ENCODE results near the gene GALNTL6. TPM values are rescaled to one million over a fixed set of nuclear protein-coding genes. Genes with fewer than 3 reads are reported as not detected.
A peak's percentile ranks its signal among the peaks of the same experiment; 100 is the strongest.
"Not testable (repeated sequence)": the region's sequence is repeated elsewhere in the genome, so short reads cannot be mapped to it uniquely, and the experiment has no call there.

The GALNTL6 gene
- total and polyA plus RNA-seq, 8 donors = 0.13 to 0.41 (median 0.21) TPM; not detected in 4

- H3K36me3 ChIP-seq = no peaks in the 10 kb centered on the region
- H3K27me3 ChIP-seq = no peaks in the 10 kb centered on the region
- no peak for ATAC-seq
- intact Hi-C loops (cut with DNase I) = no loop called here
- H3K4me3 ChIP-seq = no peak overlapping the region
- no peak for FAIRE-seq
- no peak for DNase-seq
- 94 to 98% methylated on average over 1 of the region's 1 CpG for WGBS, 2 donors
- no peaks in the 10 kb centered on the region for H3K9me3 ChIP-seq
- H3K4me1 ChIP-seq = peaks cover 13 to 33% (median 27%) of the 10 kb centered on the region in 3 donors
- no peak for TF ChIP-seq CTCF (IDR thresholded peaks at IDR 0.05)
- no peak overlapping the region for H3K27ac ChIP-seq
Measured at GRCh38 chr4:173037242-173037641, 1224.0 kb downstream of the GALNTL6 start.

GRCh38 chr4:173038192-173038896 lies 1225.1 kb downstream of the GALNTL6 start:
- no peak for DNase-seq
- intact Hi-C loops (cut with DNase I) = no loop called here
- TF ChIP-seq CTCF (IDR thresholded peaks at IDR 0.05) = no peak
- no peaks in the 10 kb centered on the region for H3K27me3 ChIP-seq
- H3K36me3 ChIP-seq = no peaks in the 10 kb centered on the region
- H3K9me3 ChIP-seq = no peaks in the 10 kb centered on the region
- no peak overlapping the region for H3K27ac ChIP-seq
- FAIRE-seq = no peak
- WGBS, 2 donors = 62 to 65% methylated on average over 6 of the region's 6 CpGs
- no peak for ATAC-seq
- H3K4me3 ChIP-seq = no peak overlapping the region
- peaks cover 13 to 33% (median 27%) of the 10 kb centered on the region in 3 donors for H3K4me1 ChIP-seq

- no peaks in the 10 kb centered on the region for H3K36me3 ChIP-seq
- intact Hi-C loops (cut with DNase I) = no loop called here
- H3K27ac ChIP-seq = peak overlapping the region; percentile 49 to 79 (median 68)
- DNase-seq (peak in 4 of 6 donors; percentile 35 to 85 (median 76)), ATAC-seq (peak; percentile 86 to 92 (median 90)), FAIRE-seq (no peak)
- WGBS, 2 donors = 3% methylated on average over 5 of the region's 5 CpGs
- peak overlapping the region in 1 of 4 donors; percentile 5 for H3K4me3 ChIP-seq
- peaks cover 13 to 33% (median 27%) of the 10 kb centered on the region in 3 donors for H3K4me1 ChIP-seq
- no peaks in the 10 kb centered on the region for H3K9me3 ChIP-seq
- no peak for TF ChIP-seq CTCF (IDR thresholded peaks at IDR 0.05)
- H3K27me3 ChIP-seq = no peaks in the 10 kb centered on the region
Measured at GRCh38 chr4:173039617-173040577, 1226.7 kb downstream of the GALNTL6 start.

GRCh38 chr4:173041482-173041881 lies 1228.3 kb downstream of the GALNTL6 start:
- Histone ChIP-seq H3K4me3 (no peak overlapping the region), H3K27ac (peak overlapping the region in 1 of 4 donors; percentile 3), H3K36me3 (no peaks in the 10 kb centered on the region), H3K4me1 (peaks cover 13 to 33% (median 27%) of the 10 kb centered on the region in 3 donors), H3K27me3 (no peaks in the 10 kb centered on the region), H3K9me3 (no peaks in the 10 kb centered on the region)
- TF ChIP-seq CTCF (IDR thresholded peaks at IDR 0.05) = no peak
- FAIRE-seq (no peak), ATAC-seq (no peak), DNase-seq (no peak)
- intact Hi-C loops (cut with DNase I) = no loop called here
- WGBS, 2 donors = 73 to 78% methylated on average over 1 of the region's 1 CpG

GRCh38 chr4:173042139-173042538 lies 1228.9 kb downstream of the GALNTL6 start:
- H3K4me3 ChIP-seq; ATAC-seq; DNase-seq; intact Hi-C loops (cut with DNase I); H3K27ac ChIP-seq; H3K9me3 ChIP-seq; H3K27me3 ChIP-seq; H3K36me3 ChIP-seq; FAIRE-seq: not testable (repeated sequence)
- H3K4me1 ChIP-seq = peaks cover 13 to 33% (median 27%) of the 10 kb centered on the region in 3 donors
- WGBS, 2 donors = 91 to 94% methylated on average over 1 of the region's 1 CpG

Measured in pancreas (tissue), 10 donors.